K562 (cell line): Measurements from ENCODE around the gene GLUD1. TPM values are rescaled to one million over a fixed set of nuclear protein-coding genes. Genes with fewer than 3 reads are reported as not detected.
"Not testable (repeated sequence)": the region's sequence is repeated elsewhere in the genome, so short reads cannot be mapped to it uniquely, and the experiment has no call there.

Experiments
- ATAC-seq: fragments of 200-7000 bp; cut with Tn5 transposase; 3 replicates; pipeline ENCODE4 v1.9.1; 2020; ENCODE audit warnings: moderate library complexity
- BruUV-seq: library from RNA; stranded (reverse); fragments of 400-500 nt; replicated peaks from 2 replicates; lab custom pipeline; 2021; lab: Mats Ljungman, UMichigan
- CTCF ChIA-PET: fragments of 300-600 bp; formaldehyde crosslinking; extraction: SDS; loops from one replicate; lab custom pipeline; 2021; ENCODE audit warnings: low intra/inter-chr PET ratio; lab: Yijun Ruan, JAX
- POLR2A ChIA-PET: fragments of 300-600, 350-650 bp; sonication (Branson Sonifier 250); formaldehyde crosslinking; extraction: SDS; loops from one replicate; lab custom pipeline; 2021; ENCODE audit warnings: antibody characterized with exemption, inconsistent platforms; lab: Yijun Ruan, JAX
- DNase-seq, 4 experiments: peaks; one replicate each; pipeline versions ENCODE4 v3.0.0 to v3.0.0-alpha.2; 2011 to 2018; ENCODE audit warnings: low spot score in 3 of 4, mixed read lengths in 3 of 4; ENCODE audit errors: extremely low read depth in 1 of 4
- FAIRE-seq: peaks from 2 replicates; lab custom pipeline; 2011; peaks lifted over from hg19 to GRCh38; lab: Jason Lieb, UNC
- H2AFZ ChIP-seq: 2 replicates; pipeline ENCODE4 v1.6.0; 2011; ENCODE audit warnings: low read depth, low read length, control low read depth, inconsistent platforms
- H3K27ac ChIP-seq: fragments of 200-600 bp; 3 replicates; pipeline ENCODE4 v1.8.0; 2011; ENCODE audit warnings: low read depth, mild to moderate bottlenecking, control low read depth, inconsistent platforms, low read length, moderate library complexity, mixed read lengths; ENCODE audit errors: extremely low read depth
- H3K27me3 ChIP-seq, 2 experiments: fragments of 300-600 bp in 1 of 2; 2 replicates in 1 of 2; 3 replicates in 1 of 2; pipeline versions ENCODE4 v1.6.0 to v1.8.0; 2011; ENCODE audit warnings: inconsistent platforms in 2 of 2, low read length in 2 of 2, mild to moderate bottlenecking in 1 of 2, mixed read lengths in 1 of 2, moderate library complexity in 1 of 2; ENCODE audit not compliant: control insufficient read depth in 2 of 2, insufficient read depth in 2 of 2
- H3K36me3 ChIP-seq: fragments of 300-600 bp; 3 replicates; pipeline ENCODE4 v1.8.0; 2011; ENCODE audit warnings: mild to moderate bottlenecking, low read length, inconsistent platforms; ENCODE audit not compliant: control insufficient read depth, insufficient read depth
- H3K4me1 ChIP-seq, 2 experiments: fragments of 200-600 bp in 1 of 2; replicated peaks in 1 of 2; 2 replicates in 1 of 2; 3 replicates in 1 of 2; pipeline versions ENCODE4 v1.5.1 to v1.8.0; 2011; ENCODE audit warnings: inconsistent platforms in 2 of 2, low read length in 2 of 2, mild to moderate bottlenecking in 1 of 2, mixed read lengths in 1 of 2, moderate library complexity in 1 of 2; ENCODE audit not compliant: control insufficient read depth in 2 of 2, insufficient read depth in 2 of 2
- H3K4me2 ChIP-seq: 2 replicates; pipeline ENCODE4 v1.6.1; 2011; ENCODE audit warnings: low read length, control low read depth, inconsistent platforms, mixed read lengths; ENCODE audit not compliant: insufficient read depth
- H3K4me3 ChIP-seq: fragments of 200-600 bp; sonication (generic), shearing (Covaris generic); 2 replicates; pipeline ENCODE4 v1.5.1; 2016; ENCODE audit warnings: control low read depth, inconsistent platforms
- H3K79me2 ChIP-seq: fragments of 200-600 bp; 3 replicates; pipeline ENCODE4 v1.8.0; 2011; ENCODE audit warnings: low read length, inconsistent platforms; ENCODE audit not compliant: control insufficient read depth, insufficient read depth
- H3K9ac ChIP-seq, 2 experiments: 2 replicates each; pipeline versions ENCODE4 v1.6.0 to v1.6.1; 2011; ENCODE audit warnings: low read depth in 2 of 2, low read length in 2 of 2, control low read depth in 1 of 2, inconsistent platforms in 1 of 2, mild to moderate bottlenecking in 1 of 2, mixed read lengths in 1 of 2; ENCODE audit not compliant: insufficient read depth in 1 of 2
- H3K9me1 ChIP-seq: one replicate; pipeline ENCODE4 v1.6.0; 2011; ENCODE audit warnings: inconsistent platforms, mild to moderate bottlenecking, low read length, moderate library complexity; ENCODE audit not compliant: control insufficient read depth, insufficient read depth
- H3K9me3 ChIP-seq: replicated peaks from 2 replicates; pipeline ENCODE4 v1.5.1; 2011; ENCODE audit warnings: low read depth, low read length, inconsistent platforms; ENCODE audit not compliant: control insufficient read depth, insufficient read depth
- H4K20me1 ChIP-seq: replicated peaks from 2 replicates; pipeline ENCODE4 v1.6.1; 2011; ENCODE audit warnings: low read length, inconsistent platforms, mixed read lengths; ENCODE audit not compliant: control insufficient read depth, insufficient read depth
- WGBS: fragments of 100-300 bp; shearing (Covaris generic); methylation state at CpG from one replicate; pipeline ENCODE4 v1.1.6; 2016; ENCODE audit warnings: low coverage, mixed read lengths; ENCODE audit not compliant: insufficient coverage; ENCODE audit errors: missing lambda C conversion rate; 5-methylcytosine and 5-hydroxymethylcytosine counted together
- in situ Hi-C: fragments of 300-500 bp; cut with MboI; formaldehyde crosslinking; loops from 4 replicates; pipeline ENCODE4 v1.15.0; 2018; ENCODE audit warnings: inconsistent platforms, mixed read lengths
- intact Hi-C: fragments of 100-400 bp; cut with micrococcal nuclease; formaldehyde crosslinking; loops from 2 replicates; pipeline ENCODE4 v1.14.2; 2022
- polyA plus RNA-seq, 8 experiments: library from polyadenylated mRNA; depleted of rRNA in 4 of 8; stranded (reverse) in 5 of 8; unstranded in 3 of 8; fragments of >200 nt; fragmentation: Nextera tagmentation in 2 of 8; fragmentation: Illumina TruSeq in 1 of 8; extraction: Ambion mirVana in 2 of 8; extraction: Trizol in 1 of 8; gene quantifications; 2 replicates each; pipeline versions ENCODE4 v1.2.1 to v1.2.3, GENCODE V29; 2011 to 2014; ENCODE audit warnings: inconsistent platforms in 1 of 8, missing spikeins in 1 of 8
- total RNA-seq, 7 experiments: library from RNA; depleted of rRNA in 6 of 7; stranded (reverse); fragments of >200 nt in 6 of 7; fragmentation: Illumina TruSeq in 2 of 7; extraction: Trizol in 2 of 7; gene quantifications; 2 replicates each; pipeline versions ENCODE4 v1.2.1 to v1.2.3, GENCODE V29; 2011 to 2021; ENCODE audit warnings: low replicate concordance in 1 of 7

GLUD1 gene
- total and polyA plus RNA-seq, 9 of the 15 experiments (the other 6 are each of a cell fraction or from before 2014, with no cell fraction given): 21.9 to 92.0 (median 76.3) TPM

DNA sequence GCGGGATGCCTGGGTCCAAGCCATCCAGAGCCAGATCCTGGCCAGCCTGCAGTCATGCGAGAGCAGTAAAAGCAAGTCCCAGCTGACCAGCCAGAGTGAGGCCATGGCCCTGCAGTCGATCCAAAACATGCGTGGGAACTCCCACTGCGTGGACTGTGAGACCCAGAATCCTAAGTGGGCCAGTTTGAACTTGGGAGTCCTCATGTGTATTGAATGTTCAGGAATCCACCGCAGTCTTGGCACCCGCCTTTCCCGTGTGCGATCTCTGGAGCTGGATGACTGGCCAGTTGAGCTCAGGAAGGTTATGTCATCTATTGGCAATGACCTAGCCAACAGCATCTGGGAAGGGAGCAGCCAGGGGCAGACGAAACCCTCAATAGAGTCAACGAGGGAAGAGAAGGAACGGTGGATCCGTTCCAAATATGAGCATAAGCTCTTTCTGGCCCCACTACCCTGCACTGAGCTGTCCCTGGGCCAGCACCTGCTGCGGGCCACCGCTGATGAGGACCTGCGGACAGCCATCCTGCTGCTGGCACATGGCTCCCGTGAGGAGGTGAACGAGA lies 85.4 kb downstream of the GLUD1 start:
- WGBS: 41% methylated on average over 7 of the region's 18 CpGs
- H3K9me1 ChIP-seq, in situ Hi-C loops, FAIRE-seq, H3K27ac ChIP-seq, ATAC-seq, H3K9ac ChIP-seq, H2AFZ ChIP-seq, POLR2A ChIA-PET, CTCF ChIA-PET, H3K9me3 ChIP-seq, H4K20me1 ChIP-seq, H3K4me3 ChIP-seq, H3K27me3 ChIP-seq, DNase-seq, H3K4me1 ChIP-seq, BruUV-seq, H3K4me2 ChIP-seq, H3K79me2 ChIP-seq, intact Hi-C loops, H3K36me3 ChIP-seq: not testable (repeated sequence)

DNA sequence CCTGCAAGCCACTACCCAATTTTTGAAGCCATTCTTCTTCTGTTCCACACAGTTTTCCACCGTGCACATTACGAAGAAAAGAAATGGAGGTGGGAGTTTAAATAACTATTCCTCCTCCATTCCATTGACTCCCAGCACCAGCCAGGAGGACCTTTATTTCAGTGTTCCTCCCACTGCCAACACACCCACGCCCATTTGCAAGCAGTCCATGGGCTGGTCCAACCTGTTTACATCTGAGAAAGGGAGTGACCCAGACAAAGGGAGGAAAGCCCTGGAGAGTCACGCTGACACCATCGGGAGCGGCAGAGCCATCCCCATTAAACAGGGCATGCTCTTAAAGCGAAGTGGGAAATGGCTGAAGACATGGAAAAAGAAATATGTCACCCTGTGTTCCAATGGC lies 86.3 kb downstream of the GLUD1 start:
- H3K27ac ChIP-seq, DNase-seq, BruUV-seq, H3K36me3 ChIP-seq, H3K9ac ChIP-seq, ATAC-seq, H4K20me1 ChIP-seq, H3K4me1 ChIP-seq, intact Hi-C loops, H3K27me3 ChIP-seq, FAIRE-seq, H3K9me1 ChIP-seq, CTCF ChIA-PET, H3K4me2 ChIP-seq, H3K79me2 ChIP-seq, H3K9me3 ChIP-seq, H3K4me3 ChIP-seq, POLR2A ChIA-PET, H2AFZ ChIP-seq, in situ Hi-C loops: not testable (repeated sequence)
- 72% methylated on average over 3 of the region's 7 CpGs for WGBS

DNA sequence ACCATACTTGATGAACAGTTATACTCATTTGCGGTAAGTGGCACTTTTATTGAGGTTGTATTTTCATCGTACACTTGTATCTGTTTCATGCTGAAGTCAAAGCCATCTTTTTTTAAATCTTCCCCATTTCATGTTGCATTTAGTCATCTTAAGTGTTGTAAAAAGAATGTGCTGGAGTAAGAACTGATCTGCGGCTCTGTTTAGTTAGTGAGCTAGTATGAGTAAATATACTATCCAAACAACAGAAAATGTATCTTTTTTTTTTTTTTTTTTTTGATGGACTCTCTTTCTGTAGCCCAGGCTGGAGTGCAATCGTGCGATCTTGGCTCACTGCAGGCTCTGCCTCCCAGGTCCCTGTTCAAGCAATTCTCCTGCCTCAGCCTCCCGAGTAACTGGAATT lies 87.0 kb downstream of the GLUD1 start:
- intact Hi-C loops, H2AFZ ChIP-seq, H4K20me1 ChIP-seq, H3K79me2 ChIP-seq, H3K4me2 ChIP-seq, H3K36me3 ChIP-seq, H3K4me3 ChIP-seq, H3K9me3 ChIP-seq, FAIRE-seq, H3K4me1 ChIP-seq, in situ Hi-C loops, POLR2A ChIA-PET, DNase-seq, H3K27me3 ChIP-seq, H3K27ac ChIP-seq, CTCF ChIA-PET, ATAC-seq, BruUV-seq, H3K9ac ChIP-seq, H3K9me1 ChIP-seq: not testable (repeated sequence)
- 75% methylated on average over 3 of the region's 6 CpGs for WGBS

DNA sequence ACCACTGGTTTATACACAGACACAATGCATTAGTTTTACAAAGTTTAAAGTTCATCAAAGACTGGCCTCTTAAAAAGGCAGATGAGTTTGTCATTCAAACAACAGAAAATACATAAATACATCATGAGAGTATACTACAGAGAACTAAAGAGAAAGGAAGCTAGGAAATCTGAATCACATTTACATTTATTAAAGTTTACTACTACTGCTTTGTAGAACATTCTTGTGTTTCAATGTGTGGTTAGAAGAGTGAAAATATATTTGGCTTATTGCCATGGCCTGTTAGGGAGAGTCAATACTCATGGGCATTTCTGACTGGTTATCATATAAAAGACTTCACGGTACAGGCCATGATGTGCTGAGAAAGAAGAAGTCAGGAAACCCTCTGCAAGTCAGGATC lies 87.5 kb downstream of the GLUD1 start:
- H3K9me3 ChIP-seq, H3K27me3 ChIP-seq, H2AFZ ChIP-seq, CTCF ChIA-PET, FAIRE-seq, H3K9ac ChIP-seq, intact Hi-C loops, H4K20me1 ChIP-seq, BruUV-seq, H3K9me1 ChIP-seq, H3K27ac ChIP-seq, H3K4me1 ChIP-seq, in situ Hi-C loops, H3K4me2 ChIP-seq, ATAC-seq, H3K79me2 ChIP-seq, H3K4me3 ChIP-seq, POLR2A ChIA-PET, H3K36me3 ChIP-seq, DNase-seq: not testable (repeated sequence)
- no CpG with 5 or more reads among the region's 1 CpG for WGBS
